Measurements from ENCODE around the gene FAM3A. TPM values are rescaled to one million over a fixed set of nuclear protein-coding genes. Genes with fewer than 3 reads are reported as not detected.
A peak's percentile ranks its signal among the peaks of the same experiment; 100 is the strongest.

Gene FAM3A
- total and polyA plus RNA-seq, 9 of the 15 experiments (the other 6 are each of a cell fraction or from before 2014, with no cell fraction given) = 0.75 to 70.6 (median 27.0) TPM

GRCh38 chrX:154495472-154495922 is 20.5 kb downstream of the FAM3A start (continued):
- TF ChIP-seq, protein P1, sequence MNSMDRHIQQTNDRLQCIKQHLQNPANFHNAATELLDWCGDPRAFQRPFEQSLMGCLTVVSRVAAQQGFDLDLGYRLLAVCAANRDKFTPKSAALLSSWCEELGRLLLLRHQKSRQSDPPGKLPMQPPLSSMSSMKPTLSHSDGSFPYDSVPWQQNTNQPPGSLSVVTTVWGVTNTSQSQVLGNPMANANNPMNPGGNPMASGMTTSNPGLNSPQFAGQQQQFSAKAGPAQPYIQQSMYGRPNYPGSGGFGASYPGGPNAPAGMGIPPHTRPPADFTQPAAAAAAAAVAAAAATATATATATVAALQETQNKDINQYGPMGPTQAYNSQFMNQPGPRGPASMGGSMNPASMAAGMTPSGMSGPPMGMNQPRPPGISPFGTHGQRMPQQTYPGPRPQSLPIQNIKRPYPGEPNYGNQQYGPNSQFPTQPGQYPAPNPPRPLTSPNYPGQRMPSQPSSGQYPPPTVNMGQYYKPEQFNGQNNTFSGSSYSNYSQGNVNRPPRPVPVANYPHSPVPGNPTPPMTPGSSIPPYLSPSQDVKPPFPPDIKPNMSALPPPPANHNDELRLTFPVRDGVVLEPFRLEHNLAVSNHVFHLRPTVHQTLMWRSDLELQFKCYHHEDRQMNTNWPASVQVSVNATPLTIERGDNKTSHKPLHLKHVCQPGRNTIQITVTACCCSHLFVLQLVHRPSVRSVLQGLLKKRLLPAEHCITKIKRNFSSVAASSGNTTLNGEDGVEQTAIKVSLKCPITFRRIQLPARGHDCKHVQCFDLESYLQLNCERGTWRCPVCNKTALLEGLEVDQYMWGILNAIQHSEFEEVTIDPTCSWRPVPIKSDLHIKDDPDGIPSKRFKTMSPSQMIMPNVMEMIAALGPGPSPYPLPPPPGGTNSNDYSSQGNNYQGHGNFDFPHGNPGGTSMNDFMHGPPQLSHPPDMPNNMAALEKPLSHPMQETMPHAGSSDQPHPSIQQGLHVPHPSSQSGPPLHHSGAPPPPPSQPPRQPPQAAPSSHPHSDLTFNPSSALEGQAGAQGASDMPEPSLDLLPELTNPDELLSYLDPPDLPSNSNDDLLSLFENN (IDR thresholded peaks at IDR 0.05; ENCODE audit: low read depth in 2 of 2, low read length in 2 of 2) = no peak
- TF ChIP-seq, protein P2, sequence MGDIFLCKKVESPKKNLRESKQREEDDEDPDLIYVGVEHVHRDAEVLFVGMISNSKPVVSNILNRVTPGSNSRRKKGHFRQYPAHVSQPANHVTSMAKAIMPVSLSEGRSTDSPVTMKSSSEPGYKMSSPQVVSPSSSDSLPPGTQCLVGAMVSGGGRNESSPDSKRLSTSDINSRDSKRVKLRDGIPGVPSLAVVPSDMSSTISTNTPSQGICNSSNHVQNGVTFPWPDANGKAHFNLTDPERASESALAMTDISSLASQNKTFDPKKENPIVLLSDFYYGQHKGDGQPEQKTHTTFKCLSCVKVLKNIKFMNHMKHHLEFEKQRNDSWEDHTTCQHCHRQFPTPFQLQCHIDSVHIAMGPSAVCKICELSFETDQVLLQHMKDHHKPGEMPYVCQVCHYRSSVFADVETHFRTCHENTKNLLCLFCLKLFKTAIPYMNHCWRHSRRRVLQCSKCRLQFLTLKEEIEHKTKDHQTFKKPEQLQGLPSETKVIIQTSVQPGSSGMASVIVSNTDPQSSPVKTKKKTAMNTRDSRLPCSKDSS (IDR thresholded peaks at IDR 0.05; ENCODE audit: low read depth, partially characterized antibody) = no peak
- TF ChIP-seq MYNN (IDR thresholded peaks at IDR 0.05) (no peak; the same call in 1 of the 2 replicates), MYNN (CRISPR knock-in tag; IDR thresholded peaks at IDR 0.05) (no peak), ZNF232 (CRISPR knock-in tag; IDR thresholded peaks at IDR 0.05) (no peak), MXI1 (IDR thresholded peaks at IDR 0.05; ENCODE audit: low read depth, low read length) (no peak), SRF (CRISPR knock-in tag; IDR thresholded peaks at IDR 0.05) (peak in 1 of 2 experiments; percentile 69; a peak in 2 of 4 replicates), MEIS2 (IDR thresholded peaks at IDR 0.05; ENCODE audit: partially characterized antibody) (peak; percentile 83), ZNF668 (CRISPR knock-in tag; IDR thresholded peaks at IDR 0.05) (no peak), HDGF (IDR thresholded peaks at IDR 0.05) (no peak), L3MBTL2 (IDR thresholded peaks at IDR 0.05) (peak; percentile 32; the same call in 1 of the 2 replicates), OTX1 (CRISPR knock-in tag; IDR thresholded peaks at IDR 0.05) (no peak), NR2F6 (CRISPR knock-in tag; IDR thresholded peaks at IDR 0.05) (no peak), FOXA1 (IDR thresholded peaks at IDR 0.05; ENCODE audit: borderline replicate concordance) (no peak), MCM3 (IDR thresholded peaks at IDR 0.05) (no peak), BHLHE40 (IDR thresholded peaks at IDR 0.05; ENCODE audit: low read length) (no peak), KDM5B (IDR thresholded peaks at IDR 0.05; ENCODE audit: insufficient replicate concordance, low read depth, low read length) (no peak), POLR3G (IDR thresholded peaks at IDR 0.05; ENCODE audit: extremely low read depth, insufficient read length, insufficient replicate concordance) (no peak)
- TF ChIP-seq, protein P3, sequence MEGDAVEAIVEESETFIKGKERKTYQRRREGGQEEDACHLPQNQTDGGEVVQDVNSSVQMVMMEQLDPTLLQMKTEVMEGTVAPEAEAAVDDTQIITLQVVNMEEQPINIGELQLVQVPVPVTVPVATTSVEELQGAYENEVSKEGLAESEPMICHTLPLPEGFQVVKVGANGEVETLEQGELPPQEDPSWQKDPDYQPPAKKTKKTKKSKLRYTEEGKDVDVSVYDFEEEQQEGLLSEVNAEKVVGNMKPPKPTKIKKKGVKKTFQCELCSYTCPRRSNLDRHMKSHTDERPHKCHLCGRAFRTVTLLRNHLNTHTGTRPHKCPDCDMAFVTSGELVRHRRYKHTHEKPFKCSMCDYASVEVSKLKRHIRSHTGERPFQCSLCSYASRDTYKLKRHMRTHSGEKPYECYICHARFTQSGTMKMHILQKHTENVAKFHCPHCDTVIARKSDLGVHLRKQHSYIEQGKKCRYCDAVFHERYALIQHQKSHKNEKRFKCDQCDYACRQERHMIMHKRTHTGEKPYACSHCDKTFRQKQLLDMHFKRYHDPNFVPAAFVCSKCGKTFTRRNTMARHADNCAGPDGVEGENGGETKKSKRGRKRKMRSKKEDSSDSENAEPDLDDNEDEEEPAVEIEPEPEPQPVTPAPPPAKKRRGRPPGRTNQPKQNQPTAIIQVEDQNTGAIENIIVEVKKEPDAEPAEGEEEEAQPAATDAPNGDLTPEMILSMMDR (IDR thresholded peaks at IDR 0.05 in 2 of 3, conservative IDR thresholded peaks at IDR 0.05 in 1 of 3; ENCODE audit: insufficient read depth in 2 of 3, low read depth in 1 of 3, low read length in 3 of 3) = no peak
